Heart left ventricle (tissue), 13 donors: ENCODE data around the gene PRPSAP2.
"Not testable (repeated sequence)": the region's sequence is repeated elsewhere in the genome, so short reads cannot be mapped to it uniquely, and the experiment has no call there.

Experiments
- CTCF ChIP-seq, 12 donors: fragments of 200-600 bp; sonication (generic) in 4 of 12; IDR thresholded peaks; one replicate each; pipeline versions ENCODE4 v1.5.0 to v1.8.0; 2018 to 2022; ENCODE audit warnings: antibody characterized with exemption in 12 of 12, mild to moderate bottlenecking in 5 of 12
- POLR2A ChIP-seq, 2 donors: fragments of 450-650 bp; IDR thresholded peaks; one replicate each; pipeline ENCODE4 v1.6.1; 2017; ENCODE audit warnings: antibody characterized with exemption in 2 of 2, mild to moderate bottlenecking in 2 of 2, moderate library complexity in 2 of 2
- donor health status: ischemic (EF 13 %, LVEDD 7.1; RV severe dilation, severe dysfunction).
- donor health status: DM: no; HTN: yes; CAD: no.
- donor health status: DM: no; HTN: no; CAD: no.
- donor health status: ischemic (EF 25% LVEDD 6.9; RV normal size, moderate dysfunction).
- donor health status: ischemic (EF 25% LVEDD 5.7; RV mildly dilated, moderate dysfunction).
- donor health status: ischemic (EF 35%, LVEDD 5.7; RV mildly dilated, moderate dysfunction).
- donor health status: nonischemic (EF 11% LVEDD 7.7; RV severe dilation, severe dysfunction).
- donor health status: DM: yes; HTN: yes; CAD: no.
- donor health status: PGD.
- donor health status: ischemic (EF 29% LVEDD 5.4; RV normal size, mild dysfunction).
- donor health status: nonischemic (EF 23%, LVEDD 6.1; RV moderate dilation, normal function).

- not testable (repeated sequence) for TF ChIP-seq CTCF, POLR2A (IDR thresholded peaks at IDR 0.05)
Measured at GRCh38 chr17:18827613-18828012, 30.3 kb upstream of the PRPSAP2 start.
